ENCODE measurements around the gene HERPUD2.

The HERPUD2 gene

DNA sequence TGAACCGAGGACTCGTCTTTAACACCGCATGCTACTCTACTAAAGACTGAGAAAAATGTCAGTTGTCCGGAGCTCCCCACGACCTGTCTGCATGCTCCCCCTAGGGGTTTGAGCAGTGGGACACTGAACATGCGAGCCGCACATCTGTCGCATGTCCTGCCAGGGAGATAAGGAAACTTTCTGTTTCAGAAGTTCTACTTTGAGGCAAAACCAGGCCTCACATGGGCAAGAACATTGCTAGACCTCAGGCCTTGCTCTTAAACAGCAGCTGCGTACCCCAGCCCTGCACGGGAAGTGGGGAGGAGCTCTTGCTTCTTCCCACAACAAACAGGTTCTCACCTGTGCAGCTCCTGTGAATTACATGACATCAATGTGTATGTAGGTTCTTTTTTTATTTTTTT, 30.3 kb upstream of the HERPUD2 start:
- Histone ChIP-seq H3K36me3 (ENCODE audit: insufficient read depth, low read length) (no peaks in the 10 kb centered on the region), H3K4me3 (ENCODE audit: low read depth, low read length) (no peak overlapping the region), H3K79me2 (ENCODE audit: control insufficient read depth, insufficient read depth, low read length, unreplicated experiment) (no peaks in the 10 kb centered on the region), H3K27ac (ENCODE audit: low read depth, low read length) (no peak overlapping the region), H3K27me3 (ENCODE audit: insufficient read depth, low read length) (no peaks in the 10 kb centered on the region), H2AFZ (ENCODE audit: low read length, unreplicated experiment) (no peak overlapping the region), H3K4me1 (ENCODE audit: control insufficient read depth, insufficient read depth, low read length, unreplicated experiment) (peaks cover 5% of the 10 kb centered on the region)

DNA sequence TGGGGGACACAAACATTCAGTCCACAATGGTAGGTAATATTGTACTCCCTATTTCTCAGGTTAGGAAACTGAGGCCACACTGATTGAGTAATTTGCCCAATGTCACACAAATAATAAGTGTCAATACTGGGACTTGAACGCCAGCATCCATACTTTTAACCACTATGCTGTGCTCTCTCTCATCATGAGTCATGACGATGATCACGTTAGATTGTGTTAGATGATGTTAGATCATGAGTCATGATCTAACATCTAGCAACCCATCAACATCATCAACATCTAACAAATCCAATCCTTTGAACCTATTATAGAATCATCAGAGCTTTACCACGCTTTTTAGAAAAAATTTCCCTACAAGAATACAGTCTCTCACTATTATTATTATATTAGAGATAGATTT, 28.1 kb upstream of the HERPUD2 start:
- H3K4me3 ChIP-seq (ENCODE audit: low read depth, low read length) = no peak overlapping the region
- H2AFZ ChIP-seq (ENCODE audit: low read length, unreplicated experiment) = no peak overlapping the region
- H3K36me3 ChIP-seq (ENCODE audit: insufficient read depth, low read length) = no peaks in the 10 kb centered on the region
- H3K27me3 ChIP-seq (ENCODE audit: insufficient read depth, low read length) = no peaks in the 10 kb centered on the region
- no peak overlapping the region for H3K27ac ChIP-seq (ENCODE audit: low read depth, low read length)
- peaks cover 5% of the 10 kb centered on the region for H3K4me1 ChIP-seq (ENCODE audit: control insufficient read depth, insufficient read depth, low read length, unreplicated experiment)
- H3K79me2 ChIP-seq (ENCODE audit: control insufficient read depth, insufficient read depth, low read length, unreplicated experiment) = no peaks in the 10 kb centered on the region

DNA sequence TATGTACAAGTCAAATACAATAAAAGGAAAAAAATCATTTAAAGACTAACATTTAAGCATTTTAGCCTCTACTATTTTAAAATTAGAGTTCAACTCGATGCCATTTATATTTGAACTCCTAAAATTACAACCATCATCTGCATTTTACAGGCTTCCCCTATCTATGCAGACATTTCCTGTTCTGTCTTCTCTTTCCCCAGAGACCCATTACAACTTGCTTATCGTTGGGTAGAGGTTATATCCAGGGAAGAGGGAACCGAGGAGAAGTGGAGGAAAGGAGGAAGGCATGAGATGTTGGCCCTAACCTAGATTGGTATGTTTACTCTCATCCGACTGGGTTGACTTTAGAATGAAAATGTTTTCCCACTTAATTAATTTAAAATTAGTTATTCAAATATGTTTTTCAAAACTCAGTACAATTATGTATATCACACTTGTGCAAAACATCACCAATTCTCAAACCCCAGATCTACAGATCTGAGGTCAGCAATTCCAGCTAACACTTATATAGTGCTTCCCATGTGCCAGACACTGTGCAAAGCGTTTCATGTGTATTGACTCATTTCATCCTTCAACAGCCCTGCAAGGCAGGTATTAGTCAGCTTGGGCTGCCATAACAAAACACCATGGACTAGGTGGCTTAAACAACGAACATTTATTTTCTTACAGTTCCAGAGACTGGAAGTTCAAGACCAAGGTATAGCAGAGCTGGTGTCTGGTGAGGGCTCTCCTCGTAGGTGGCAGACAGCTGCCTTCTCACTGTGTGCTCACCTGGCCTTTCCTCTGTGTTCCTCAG, 27.3 kb upstream of the HERPUD2 start:
- H3K27me3 ChIP-seq (ENCODE audit: insufficient read depth, low read length) = no peaks in the 10 kb centered on the region
- no peaks in the 10 kb centered on the region for H3K79me2 ChIP-seq (ENCODE audit: control insufficient read depth, insufficient read depth, low read length, unreplicated experiment)
- no peak overlapping the region for H3K4me3 ChIP-seq (ENCODE audit: low read depth, low read length)
- no peak overlapping the region for H2AFZ ChIP-seq (ENCODE audit: low read length, unreplicated experiment)
- H3K36me3 ChIP-seq (ENCODE audit: insufficient read depth, low read length) = no peaks in the 10 kb centered on the region
- no peak overlapping the region for H3K27ac ChIP-seq (ENCODE audit: low read depth, low read length)
- peaks cover 5% of the 10 kb centered on the region for H3K4me1 ChIP-seq (ENCODE audit: control insufficient read depth, insufficient read depth, low read length, unreplicated experiment)

DNA sequence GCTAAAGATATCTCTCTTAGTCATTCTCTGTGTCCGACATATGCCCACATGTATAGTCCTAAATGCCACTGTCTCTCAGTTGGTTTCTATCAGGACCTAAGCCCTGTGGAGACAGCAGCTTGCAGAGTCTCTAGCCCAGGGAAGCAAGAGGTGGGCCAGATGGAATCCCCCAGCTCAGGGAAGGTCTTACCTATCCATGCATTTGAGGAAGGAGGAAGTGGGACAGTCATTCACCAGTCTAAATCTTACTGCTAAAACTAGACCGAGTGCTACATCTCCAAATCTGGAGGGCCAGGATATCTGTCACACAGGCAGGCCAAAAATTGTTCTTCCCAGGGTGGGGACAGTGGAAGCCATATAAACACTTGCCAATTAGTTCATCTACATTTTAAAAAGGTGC, 26.4 kb upstream of the HERPUD2 start:
- Histone ChIP-seq H3K79me2 (ENCODE audit: control insufficient read depth, insufficient read depth, low read length, unreplicated experiment) (no peaks in the 10 kb centered on the region), H3K27ac (ENCODE audit: low read depth, low read length) (no peak overlapping the region), H3K36me3 (ENCODE audit: insufficient read depth, low read length) (no peaks in the 10 kb centered on the region), H2AFZ (ENCODE audit: low read length, unreplicated experiment) (no peak overlapping the region), H3K4me3 (ENCODE audit: low read depth, low read length) (no peak overlapping the region), H3K4me1 (ENCODE audit: control insufficient read depth, insufficient read depth, low read length, unreplicated experiment) (peaks cover 10% of the 10 kb centered on the region), H3K27me3 (ENCODE audit: insufficient read depth, low read length) (no peaks in the 10 kb centered on the region)

DNA sequence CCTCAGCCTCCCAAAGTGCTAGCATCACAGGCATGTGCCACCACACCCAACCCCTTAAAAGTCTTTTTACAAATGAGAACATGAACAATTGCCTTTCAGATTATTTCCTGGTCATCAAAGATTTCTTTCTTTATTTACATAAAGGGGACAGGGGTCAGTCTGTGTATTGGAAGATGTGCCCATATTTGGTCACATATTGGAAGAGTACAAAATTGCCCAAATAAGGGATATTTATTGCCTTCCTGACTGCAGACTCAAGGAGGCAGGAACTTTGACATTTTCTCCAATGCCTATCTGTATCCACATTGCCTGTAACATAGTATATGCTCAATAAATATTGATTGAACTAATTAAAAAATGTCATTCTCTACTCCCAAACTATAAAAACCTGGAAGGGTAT, 25.9 kb upstream of the HERPUD2 start:
- H3K4me1 ChIP-seq (ENCODE audit: control insufficient read depth, insufficient read depth, low read length, unreplicated experiment) = peaks cover 10% of the 10 kb centered on the region
- no peaks in the 10 kb centered on the region for H3K27me3 ChIP-seq (ENCODE audit: insufficient read depth, low read length)
- H3K36me3 ChIP-seq (ENCODE audit: insufficient read depth, low read length) = no peaks in the 10 kb centered on the region
- no peak overlapping the region for H3K4me3 ChIP-seq (ENCODE audit: low read depth, low read length)
- H3K27ac ChIP-seq (ENCODE audit: low read depth, low read length) = no peak overlapping the region
- no peak overlapping the region for H2AFZ ChIP-seq (ENCODE audit: low read length, unreplicated experiment)
- H3K79me2 ChIP-seq (ENCODE audit: control insufficient read depth, insufficient read depth, low read length, unreplicated experiment) = no peaks in the 10 kb centered on the region

DNA sequence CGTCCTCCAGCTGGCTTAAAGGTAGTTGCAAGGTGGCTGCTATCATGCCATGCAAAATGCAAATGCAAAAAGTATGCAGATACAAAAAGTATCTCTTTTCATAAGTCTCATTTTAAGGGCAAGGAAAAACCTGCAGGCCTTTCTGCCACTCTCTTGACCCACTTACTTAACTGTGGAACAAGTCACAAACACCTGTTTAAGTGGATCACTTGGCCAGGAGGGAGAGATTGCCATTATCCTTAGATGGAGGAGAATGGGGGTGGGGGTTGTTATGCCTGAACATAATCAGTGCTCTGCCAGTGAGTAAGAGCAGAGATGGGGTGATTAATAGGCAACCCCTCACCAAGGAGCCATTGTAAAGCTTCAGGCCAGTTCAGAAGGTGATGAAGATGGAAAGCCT, 25.1 kb upstream of the HERPUD2 start:
- no peaks in the 10 kb centered on the region for H3K36me3 ChIP-seq (ENCODE audit: insufficient read depth, low read length)
- no peaks in the 10 kb centered on the region for H3K79me2 ChIP-seq (ENCODE audit: control insufficient read depth, insufficient read depth, low read length, unreplicated experiment)
- no peaks in the 10 kb centered on the region for H3K27me3 ChIP-seq (ENCODE audit: insufficient read depth, low read length)
- peaks cover 10% of the 10 kb centered on the region for H3K4me1 ChIP-seq (ENCODE audit: control insufficient read depth, insufficient read depth, low read length, unreplicated experiment)
- H3K27ac ChIP-seq (ENCODE audit: low read depth, low read length) = no peak overlapping the region
- H2AFZ ChIP-seq (ENCODE audit: low read length, unreplicated experiment) = no peak overlapping the region
- H3K4me3 ChIP-seq (ENCODE audit: low read depth, low read length) = no peak overlapping the region

DNA sequence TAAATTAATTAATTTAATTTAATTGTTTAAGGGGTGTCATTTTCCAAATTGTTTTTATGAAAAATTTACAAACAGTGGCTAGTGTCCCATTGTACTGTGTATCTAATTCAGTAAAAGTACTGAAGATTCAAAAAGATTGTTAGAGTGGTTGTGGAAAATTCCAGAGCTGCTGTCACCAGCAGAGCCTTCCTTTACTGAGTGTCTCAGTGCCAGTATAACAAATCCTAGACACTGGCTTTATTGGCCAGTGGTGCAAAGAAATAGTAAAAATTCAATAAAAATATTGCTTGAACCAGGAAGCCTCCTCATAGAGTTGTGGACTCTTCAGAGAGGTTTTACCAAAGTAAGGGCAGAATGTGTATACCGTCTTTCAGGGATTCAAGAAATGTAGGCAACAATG, 23.1 kb upstream of the HERPUD2 start:
- H3K27me3 ChIP-seq (ENCODE audit: insufficient read depth, low read length) = no peaks in the 10 kb centered on the region
- H3K4me1 ChIP-seq (ENCODE audit: control insufficient read depth, insufficient read depth, low read length, unreplicated experiment) = peaks cover 5% of the 10 kb centered on the region
- no peaks in the 10 kb centered on the region for H3K36me3 ChIP-seq (ENCODE audit: insufficient read depth, low read length)
- no peaks in the 10 kb centered on the region for H3K79me2 ChIP-seq (ENCODE audit: control insufficient read depth, insufficient read depth, low read length, unreplicated experiment)
- no peak overlapping the region for H3K4me3 ChIP-seq (ENCODE audit: low read depth, low read length)
- no peak overlapping the region for H2AFZ ChIP-seq (ENCODE audit: low read length, unreplicated experiment)
- no peak overlapping the region for H3K27ac ChIP-seq (ENCODE audit: low read depth, low read length)

DNA sequence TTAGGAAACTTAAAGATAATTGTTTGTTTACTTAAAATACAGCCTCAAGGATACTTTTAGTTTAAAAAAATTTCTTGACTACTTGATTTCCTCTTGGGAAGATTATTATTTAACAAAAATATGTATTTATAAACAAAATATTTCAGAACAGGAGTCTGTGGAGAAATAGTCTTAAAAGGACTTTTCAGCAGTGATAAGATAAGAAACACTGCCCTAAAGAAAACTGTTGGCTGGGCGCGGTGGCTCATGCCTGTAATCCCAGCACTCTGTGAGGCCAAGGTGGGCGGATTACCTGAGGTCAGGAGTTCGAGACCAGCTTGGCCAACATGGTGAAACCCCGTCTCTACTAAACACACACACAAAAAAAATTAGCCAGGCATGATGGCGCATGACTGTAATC, 22.6 kb upstream of the HERPUD2 start:
- H3K27ac ChIP-seq (ENCODE audit: low read depth, low read length) = no peak overlapping the region
- H3K4me1 ChIP-seq (ENCODE audit: control insufficient read depth, insufficient read depth, low read length, unreplicated experiment) = peaks cover 5% of the 10 kb centered on the region
- H3K4me3 ChIP-seq (ENCODE audit: low read depth, low read length) = no peak overlapping the region
- no peaks in the 10 kb centered on the region for H3K27me3 ChIP-seq (ENCODE audit: insufficient read depth, low read length)
- no peak overlapping the region for H2AFZ ChIP-seq (ENCODE audit: low read length, unreplicated experiment)
- no peaks in the 10 kb centered on the region for H3K79me2 ChIP-seq (ENCODE audit: control insufficient read depth, insufficient read depth, low read length, unreplicated experiment)
- no peaks in the 10 kb centered on the region for H3K36me3 ChIP-seq (ENCODE audit: insufficient read depth, low read length)

DNA sequence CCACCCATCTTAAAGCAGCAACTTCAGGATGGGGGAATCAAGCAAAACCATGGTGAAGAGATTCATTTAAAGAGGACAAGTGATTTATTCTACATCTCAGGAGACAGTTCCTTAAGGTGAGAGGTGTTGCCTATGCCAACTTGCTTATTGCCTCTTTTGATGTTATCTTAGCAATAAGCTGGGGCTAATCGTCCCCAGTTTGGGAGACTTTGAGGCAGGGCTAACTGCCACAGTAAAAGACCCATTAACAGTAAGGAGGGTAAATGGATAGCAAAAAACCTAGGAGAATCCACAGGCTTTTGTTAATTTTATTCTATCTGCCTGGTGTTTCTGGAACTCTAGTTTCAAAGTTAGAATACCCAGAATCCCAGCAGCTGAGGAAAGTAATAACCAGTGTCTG, 22.1 kb upstream of the HERPUD2 start:
- no peaks in the 10 kb centered on the region for H3K79me2 ChIP-seq (ENCODE audit: control insufficient read depth, insufficient read depth, low read length, unreplicated experiment)
- peak overlapping the region; percentile 69; the same call in 1 of the 2 replicates for H3K4me3 ChIP-seq (ENCODE audit: low read depth, low read length)
- no peaks in the 10 kb centered on the region for H3K27me3 ChIP-seq (ENCODE audit: insufficient read depth, low read length)
- H3K27ac ChIP-seq (ENCODE audit: low read depth, low read length) = no peak overlapping the region
- H3K36me3 ChIP-seq (ENCODE audit: insufficient read depth, low read length) = no peaks in the 10 kb centered on the region
- H3K4me1 ChIP-seq (ENCODE audit: control insufficient read depth, insufficient read depth, low read length, unreplicated experiment) = peaks cover 5% of the 10 kb centered on the region
- peak overlapping the region; percentile 91 for H2AFZ ChIP-seq (ENCODE audit: low read length, unreplicated experiment)

DNA sequence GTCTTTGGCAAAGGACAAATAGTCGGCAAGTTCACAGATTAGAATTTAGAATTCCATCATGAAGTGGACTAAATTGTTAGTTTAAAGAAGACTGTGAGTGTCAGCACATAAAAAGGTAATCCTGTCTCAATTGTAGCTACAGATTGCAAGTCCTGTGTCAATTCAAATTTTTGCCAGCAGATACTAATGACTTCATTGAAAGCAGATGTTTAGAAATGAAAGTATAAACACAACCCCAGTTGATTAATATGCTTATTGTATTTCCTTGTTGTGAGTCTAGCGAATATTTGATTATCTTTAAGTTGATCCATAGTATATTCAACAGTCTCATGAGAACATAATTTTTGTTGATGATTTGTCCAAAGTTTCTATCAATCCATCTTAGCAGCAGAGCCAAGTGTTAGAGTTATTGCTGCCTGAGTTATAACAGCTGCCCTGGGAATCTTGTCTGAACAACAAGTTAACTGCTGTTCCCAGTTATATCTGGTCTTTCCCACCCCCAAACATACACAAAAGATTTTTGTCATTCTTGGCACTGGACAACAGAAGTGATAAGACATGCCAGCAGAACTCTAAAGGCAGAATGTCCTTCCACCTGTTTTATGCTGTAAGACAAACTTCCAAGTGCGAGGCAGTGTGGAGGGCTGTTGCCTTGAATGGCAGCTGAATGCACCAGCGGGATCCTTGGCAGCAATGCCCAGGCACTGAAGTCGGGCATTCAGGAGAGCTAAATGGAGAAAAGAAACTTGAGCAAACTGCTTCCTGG, 21.3 kb upstream of the HERPUD2 start:
- Histone ChIP-seq H3K4me1 (ENCODE audit: control insufficient read depth, insufficient read depth, low read length, unreplicated experiment) (peaks cover 5% of the 10 kb centered on the region), H2AFZ (ENCODE audit: low read length, unreplicated experiment) (peak overlapping the region; percentile 91), H3K79me2 (ENCODE audit: control insufficient read depth, insufficient read depth, low read length, unreplicated experiment) (no peaks in the 10 kb centered on the region), H3K27ac (ENCODE audit: low read depth, low read length) (no peak overlapping the region), H3K36me3 (ENCODE audit: insufficient read depth, low read length) (no peaks in the 10 kb centered on the region), H3K27me3 (ENCODE audit: insufficient read depth, low read length) (no peaks in the 10 kb centered on the region), H3K4me3 (ENCODE audit: low read depth, low read length) (peak overlapping the region; percentile 69)

DNA sequence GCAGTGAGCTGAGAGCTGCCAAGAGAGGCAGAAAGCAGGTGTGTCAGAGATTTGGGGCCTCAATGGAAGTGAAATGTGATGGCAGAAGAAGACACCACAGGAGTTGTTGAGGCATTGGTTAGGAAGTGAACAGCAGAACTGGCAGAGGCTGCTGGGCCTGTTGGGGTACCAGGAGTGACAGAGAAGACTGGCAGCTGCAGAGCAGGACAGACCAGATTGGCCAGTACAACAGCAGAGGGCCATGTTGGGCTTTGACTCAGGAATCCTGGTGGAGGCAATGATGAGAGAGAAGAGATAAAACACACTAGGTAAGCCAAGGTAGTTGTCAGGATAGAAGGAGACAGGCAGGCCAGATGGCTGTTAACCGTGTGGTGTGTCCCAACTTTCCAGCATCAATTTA, 19.9 kb upstream of the HERPUD2 start:
- Histone ChIP-seq H3K4me3 (ENCODE audit: low read depth, low read length) (no peak overlapping the region), H3K27me3 (ENCODE audit: insufficient read depth, low read length) (no peaks in the 10 kb centered on the region), H3K27ac (ENCODE audit: low read depth, low read length) (no peak overlapping the region), H3K79me2 (ENCODE audit: control insufficient read depth, insufficient read depth, low read length, unreplicated experiment) (no peaks in the 10 kb centered on the region), H3K4me1 (ENCODE audit: control insufficient read depth, insufficient read depth, low read length, unreplicated experiment) (peaks cover 10% of the 10 kb centered on the region), H3K36me3 (ENCODE audit: insufficient read depth, low read length) (no peaks in the 10 kb centered on the region), H2AFZ (ENCODE audit: low read length, unreplicated experiment) (no peak overlapping the region)

Data from ACC112 (cell line).